ENCODE data around the gene WHRN. TPM values are rescaled to one million over a fixed set of nuclear protein-coding genes. Genes with fewer than 3 reads are reported as not detected.

Gene WHRN
- total and polyA plus RNA-seq, 2 of the 13 experiments (the other 11 are each of a cell fraction or from before 2014, with no cell fraction given) = 2.3 to 5.3 TPM

DNA sequence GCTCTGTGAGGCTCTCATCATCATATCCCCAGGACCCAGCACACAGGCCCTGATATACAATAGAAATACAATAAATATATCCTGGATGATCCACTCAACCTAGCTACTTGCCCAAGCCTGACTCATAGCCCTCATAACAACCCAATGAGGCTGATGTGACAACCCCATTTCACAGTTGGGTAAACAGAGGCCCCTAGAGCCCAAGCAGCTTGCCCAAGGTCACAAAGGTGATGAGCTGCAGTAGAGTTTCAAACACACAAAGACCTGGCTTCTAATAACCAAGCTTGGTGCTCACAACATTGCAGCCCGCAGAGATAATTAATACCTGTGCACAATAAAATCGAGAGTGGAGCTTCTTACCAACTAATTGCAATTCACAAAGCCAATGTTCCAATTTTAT, 114.3 kb downstream of the WHRN start:
- H2AFZ ChIP-seq (ENCODE audit: low read length) = no peak overlapping the region
- ChIA-PET CTCF (ENCODE audit: low intra/inter-chr PET ratio, low total read pairs) (no interaction called here), POLR2A (interaction anchor here (1.2 kb wide), 1 partner anchor 10 kb away, joined by 3 read pairs; no protein-coding TSS in a partner anchor)
- DNase-seq (ENCODE audit: low spot score) (no peak), ATAC-seq (no peak), FAIRE-seq (no peak)
- H3K4me2 ChIP-seq (ENCODE audit: low read depth, low read length) = no peak overlapping the region
- H4K20me1 ChIP-seq (ENCODE audit: insufficient read depth, low read length) = 0 out of 2 replicates have a peak, but pooled peaks cover 5% of the 10 kb centered on the region
- H3K4me3 ChIP-seq (replicated peaks in 1 of 3; ENCODE audit: insufficient read depth in 1 of 3, low read depth in 2 of 3, low read length in 3 of 3) = no peak overlapping the region
- H3K27ac ChIP-seq (ENCODE audit: extremely low read length, insufficient read depth, low read length) = no peak overlapping the region
- H3K79me2 ChIP-seq (ENCODE audit: insufficient read depth, low read length) = no peaks in the 10 kb centered on the region
- 92% methylated on average over 2 of the region's 2 CpGs for WGBS (ENCODE audit: low lambda C conversion rate)
- in situ Hi-C loops (cut with HindIII; ENCODE audit: extremely low pct_ligation_motif_present, low pct_unique_long_range_greater_than_20kb) (no loop called here), intact Hi-C loops (cut with micrococcal nuclease; ENCODE audit: unreplicated experiment) (no loop called here)
- H3K36me3 ChIP-seq (replicated peaks in 1 of 2; ENCODE audit: control insufficient read depth in 1 of 2, insufficient read depth in 2 of 2, low read length in 2 of 2) = no peaks in the 10 kb centered on the region
- no peaks in the 10 kb centered on the region for H3K27me3 ChIP-seq (ENCODE audit: control insufficient read depth in 1 of 2, insufficient read depth in 2 of 2, low read length in 2 of 2)
- TF ChIP-seq ZMYM3 (CRISPR knock-in tag; IDR thresholded peaks at IDR 0.05) (peak; percentile 23; the same call in 1 of the 2 replicates), RBM39 (IDR thresholded peaks at IDR 0.05; ENCODE audit: low read depth, low read length, poor library complexity, severe bottlenecking) (no peak), ZNF629 (CRISPR knock-in tag; conservative IDR thresholded peaks at IDR 0.05) (peak; percentile 91), CHD4 (IDR thresholded peaks at IDR 0.05; ENCODE audit: borderline replicate concordance, low read length) (0 out of 2 replicates have a peak, but pooled peaks have one; percentile 53), ZNF264 (CRISPR knock-in tag; IDR thresholded peaks at IDR 0.05) (no peak), NFKB2 (CRISPR knock-in tag; IDR thresholded peaks at IDR 0.05; ENCODE audit: borderline replicate concordance) (no peak)
- TF ChIP-seq, protein P1, sequence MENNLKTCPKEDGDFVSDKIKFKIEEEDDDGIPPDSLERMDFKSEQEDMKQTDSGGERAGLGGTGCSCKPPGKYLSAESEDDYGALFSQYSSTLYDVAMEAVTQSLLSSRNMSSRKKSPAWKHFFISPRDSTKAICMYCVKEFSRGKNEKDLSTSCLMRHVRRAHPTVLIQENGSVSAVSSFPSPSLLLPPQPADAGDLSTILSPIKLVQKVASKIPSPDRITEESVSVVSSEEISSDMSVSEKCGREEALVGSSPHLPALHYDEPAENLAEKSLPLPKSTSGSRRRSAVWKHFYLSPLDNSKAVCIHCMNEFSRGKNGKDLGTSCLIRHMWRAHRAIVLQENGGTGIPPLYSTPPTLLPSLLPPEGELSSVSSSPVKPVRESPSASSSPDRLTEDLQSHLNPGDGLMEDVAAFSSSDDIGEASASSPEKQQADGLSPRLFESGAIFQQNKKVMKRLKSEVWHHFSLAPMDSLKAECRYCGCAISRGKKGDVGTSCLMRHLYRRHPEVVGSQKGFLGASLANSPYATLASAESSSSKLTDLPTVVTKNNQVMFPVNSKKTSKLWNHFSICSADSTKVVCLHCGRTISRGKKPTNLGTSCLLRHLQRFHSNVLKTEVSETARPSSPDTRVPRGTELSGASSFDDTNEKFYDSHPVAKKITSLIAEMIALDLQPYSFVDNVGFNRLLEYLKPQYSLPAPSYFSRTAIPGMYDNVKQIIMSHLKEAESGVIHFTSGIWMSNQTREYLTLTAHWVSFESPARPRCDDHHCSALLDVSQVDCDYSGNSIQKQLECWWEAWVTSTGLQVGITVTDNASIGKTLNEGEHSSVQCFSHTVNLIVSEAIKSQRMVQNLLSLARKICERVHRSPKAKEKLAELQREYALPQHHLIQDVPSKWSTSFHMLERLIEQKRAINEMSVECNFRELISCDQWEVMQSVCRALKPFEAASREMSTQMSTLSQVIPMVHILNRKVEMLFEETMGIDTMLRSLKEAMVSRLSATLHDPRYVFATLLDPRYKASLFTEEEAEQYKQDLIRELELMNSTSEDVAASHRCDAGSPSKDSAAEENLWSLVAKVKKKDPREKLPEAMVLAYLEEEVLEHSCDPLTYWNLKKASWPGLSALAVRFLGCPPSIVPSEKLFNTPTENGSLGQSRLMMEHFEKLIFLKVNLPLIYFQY (CRISPR knock-in tag; IDR thresholded peaks at IDR 0.05; ENCODE audit: borderline replicate concordance) = no peak
- TF ChIP-seq, protein P2, sequence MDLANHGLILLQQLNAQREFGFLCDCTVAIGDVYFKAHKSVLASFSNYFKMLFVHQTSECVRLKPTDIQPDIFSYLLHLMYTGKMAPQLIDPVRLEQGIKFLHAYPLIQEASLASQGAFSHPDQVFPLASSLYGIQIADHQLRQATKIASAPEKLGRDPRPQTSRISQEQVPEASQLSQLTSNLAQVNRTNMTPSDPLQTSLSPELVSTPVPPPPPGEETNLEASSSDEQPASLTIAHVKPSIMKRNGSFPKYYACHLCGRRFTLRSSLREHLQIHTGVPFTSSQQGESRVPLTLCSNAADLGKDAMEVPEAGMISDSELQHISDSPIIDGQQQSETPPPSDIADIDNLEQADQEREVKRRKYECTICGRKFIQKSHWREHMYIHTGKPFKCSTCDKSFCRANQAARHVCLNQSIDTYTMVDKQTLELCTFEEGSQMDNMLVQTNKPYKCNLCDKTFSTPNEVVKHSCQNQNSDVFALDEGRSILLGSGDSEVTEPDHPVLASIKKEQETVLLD (CRISPR knock-in tag; IDR thresholded peaks at IDR 0.05; ENCODE audit: low read depth) = no peak
- BruUV-seq (replicated peaks) = no TSS peak
- H3K9me3 ChIP-seq (ENCODE audit: low read length) = no peaks in the 10 kb centered on the region
- peaks cover 28% of the 10 kb centered on the region for H3K4me1 ChIP-seq (ENCODE audit: insufficient read depth, low read length)
- H3K9ac ChIP-seq (ENCODE audit: insufficient read depth, low read depth, low read length) = no peak overlapping the region

Measured in HepG2 (cell line).